Stimulated activated CD4-positive, alpha-beta T cell treated with anti-CD3 and anti-CD28 coated beads, TNF-alpha, amount 100 ng/mL, for 24 hours (primary cell): ENCODE measurements around the gene BIN1.
"Not testable (repeated sequence)": the region's sequence is repeated elsewhere in the genome, so short reads cannot be mapped to it uniquely, and the experiment has no call there.

Experiments used
- DNase-seq, 3 experiments: peaks; one replicate each; pipeline ENCODE4 v3.0.0-alpha.2; 2020; ENCODE audit warnings: low read depth in 3 of 3

The BIN1 gene

DNA sequence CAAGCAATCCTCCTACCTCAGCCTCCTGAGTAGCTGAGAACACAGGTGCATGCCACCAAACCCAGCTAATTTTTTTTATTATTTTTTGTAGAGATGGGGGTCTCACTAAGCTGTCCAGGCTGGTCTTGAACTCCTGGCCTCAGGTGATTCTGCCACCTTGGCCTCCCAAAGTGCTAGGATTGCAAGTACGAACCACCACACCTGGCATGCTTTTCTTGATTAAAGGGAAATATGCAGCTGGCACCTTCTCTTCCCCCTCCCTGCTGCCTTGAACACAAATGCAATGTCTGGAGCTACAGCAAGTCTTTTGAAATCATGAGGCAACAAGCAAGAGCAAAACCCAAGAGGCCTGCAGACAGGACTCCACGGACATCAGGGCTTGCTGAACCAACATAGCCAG lies 26.8 kb upstream of the BIN1 start:
- no peak for DNase-seq

DNA sequence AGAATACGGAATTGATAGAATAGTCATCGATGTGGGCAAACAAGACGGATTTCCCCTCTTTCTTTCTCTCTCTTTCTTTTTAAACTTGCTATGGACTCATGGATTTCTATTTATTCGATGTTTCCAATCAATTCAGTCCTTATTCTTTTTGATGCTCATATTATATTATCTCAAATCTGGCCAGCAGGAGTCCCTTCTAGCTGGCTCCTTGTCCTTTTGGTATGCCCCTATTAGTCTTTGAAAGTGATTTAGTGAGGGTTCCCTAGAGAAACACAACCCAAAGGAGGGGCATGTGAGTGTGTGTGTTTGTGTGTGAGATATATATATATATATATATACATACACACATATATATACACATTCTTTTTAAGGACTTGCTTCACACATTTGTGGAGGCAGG lies 23.5 kb upstream of the BIN1 start:
- DNase-seq = no peak

DNA sequence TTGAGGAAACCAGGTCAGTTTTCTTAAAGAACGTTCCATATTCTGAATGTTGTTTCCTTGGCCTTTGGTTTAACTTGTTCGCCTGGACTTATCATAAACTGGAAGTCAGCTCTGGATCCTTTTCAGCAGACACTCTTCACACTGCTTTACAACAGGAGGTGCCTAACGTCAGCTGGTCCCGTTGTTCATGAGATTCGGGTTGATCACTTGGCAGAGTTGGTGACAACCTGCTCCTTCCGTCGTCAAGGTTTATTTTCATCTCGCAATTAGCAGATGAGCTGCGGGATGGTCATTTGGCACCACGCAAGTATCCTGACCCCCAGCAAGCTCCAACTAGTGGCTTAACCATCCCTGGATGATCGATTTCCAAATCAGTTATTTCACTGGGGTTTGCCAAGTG lies 23.0 kb upstream of the BIN1 start:
- DNase-seq = no peak

DNA sequence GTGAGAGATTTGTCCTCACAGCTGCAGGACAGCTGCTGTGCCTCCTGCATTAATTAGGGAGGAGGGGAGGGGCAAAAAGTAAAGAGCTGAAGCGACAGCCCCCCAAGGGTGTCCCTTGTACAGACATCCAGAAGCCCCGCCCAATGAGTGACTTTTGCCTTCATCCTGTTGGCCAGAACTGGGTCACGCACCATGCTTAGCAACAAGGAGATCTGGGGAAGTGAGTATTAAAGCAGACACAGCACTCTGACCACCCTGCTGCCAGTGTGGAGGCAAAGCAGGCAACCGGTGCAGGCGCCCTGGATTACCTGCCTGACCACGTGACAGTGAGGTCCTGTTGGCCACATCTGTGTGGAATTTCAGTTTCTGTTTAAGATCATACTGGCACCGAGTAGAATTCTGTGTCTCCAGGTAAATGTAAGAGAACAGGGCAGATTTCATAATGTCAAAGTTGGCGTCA lies 21.5 kb upstream of the BIN1 start:
- no peak for DNase-seq

DNA sequence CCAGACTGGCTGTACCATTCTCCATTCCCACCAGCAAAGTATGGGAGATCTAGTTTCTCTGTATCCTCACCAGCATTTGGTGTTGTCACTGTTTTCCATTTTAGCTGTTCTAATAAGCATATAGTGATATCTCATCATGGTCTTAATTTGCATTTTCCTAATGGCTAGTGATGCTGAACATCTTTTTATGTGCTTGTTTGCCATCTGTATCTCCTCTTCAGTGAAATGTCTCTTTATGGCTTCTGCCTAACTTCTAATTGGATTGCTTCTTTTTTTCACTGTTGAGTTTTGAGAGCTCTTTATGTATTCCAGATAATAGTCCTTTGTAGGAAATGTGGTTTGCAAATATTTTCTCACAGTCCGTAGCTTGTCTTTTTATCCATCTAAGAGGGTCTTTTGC lies 18.9 kb upstream of the BIN1 start:
- no peak for DNase-seq

DNA sequence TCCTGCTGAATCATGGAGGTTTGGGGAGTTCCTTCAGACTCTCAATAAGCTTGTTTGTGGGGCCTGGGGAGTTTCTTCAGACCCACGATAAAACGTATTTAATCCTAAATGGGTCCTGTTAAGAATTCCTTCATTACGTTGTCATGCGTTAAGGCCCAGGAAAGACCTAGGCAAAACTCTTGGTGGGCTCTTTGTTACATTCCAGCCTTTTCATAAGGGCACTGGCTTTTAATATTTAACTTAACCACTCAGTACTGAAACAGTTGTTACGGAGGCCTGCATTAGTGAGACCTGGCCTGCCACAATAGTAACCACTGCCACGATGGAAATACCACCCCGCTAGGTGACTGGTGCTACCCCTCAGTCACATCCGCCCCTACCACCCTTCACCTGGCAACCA lies 17.5 kb upstream of the BIN1 start:
- DNase-seq = no peak

DNA sequence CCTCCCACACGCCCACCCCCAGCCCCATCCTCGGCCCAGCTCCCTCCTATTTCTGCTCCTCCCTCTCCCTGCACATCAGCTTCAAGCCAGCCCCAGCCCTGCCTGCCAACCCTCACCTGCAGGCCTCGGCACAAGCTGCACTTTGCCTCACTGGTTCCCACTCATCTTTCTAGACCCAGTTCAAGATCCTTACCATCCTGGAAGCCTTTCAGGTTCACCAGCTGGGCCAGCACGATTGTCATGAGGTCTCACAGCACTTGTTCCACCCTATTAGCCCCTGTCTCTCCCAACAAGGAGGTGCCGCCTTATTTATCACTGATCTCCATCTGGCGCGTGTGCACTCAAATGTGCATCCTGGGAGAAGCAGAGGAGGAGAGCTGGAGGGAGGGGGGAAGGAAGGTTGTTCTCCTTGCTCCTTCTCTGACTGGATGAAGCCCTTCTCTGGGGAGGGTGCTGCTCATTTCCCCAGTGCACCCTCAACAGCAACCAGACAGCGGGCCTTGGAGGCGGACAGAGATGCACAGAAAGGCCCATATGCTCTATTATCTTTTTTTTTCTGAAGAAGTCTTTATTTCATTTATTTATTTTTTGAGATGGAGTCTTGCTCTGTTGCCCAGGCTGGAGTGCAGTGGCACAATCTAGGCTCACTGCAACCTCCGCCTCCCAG lies 15.5 kb upstream of the BIN1 start:
- no peak for DNase-seq

DNA sequence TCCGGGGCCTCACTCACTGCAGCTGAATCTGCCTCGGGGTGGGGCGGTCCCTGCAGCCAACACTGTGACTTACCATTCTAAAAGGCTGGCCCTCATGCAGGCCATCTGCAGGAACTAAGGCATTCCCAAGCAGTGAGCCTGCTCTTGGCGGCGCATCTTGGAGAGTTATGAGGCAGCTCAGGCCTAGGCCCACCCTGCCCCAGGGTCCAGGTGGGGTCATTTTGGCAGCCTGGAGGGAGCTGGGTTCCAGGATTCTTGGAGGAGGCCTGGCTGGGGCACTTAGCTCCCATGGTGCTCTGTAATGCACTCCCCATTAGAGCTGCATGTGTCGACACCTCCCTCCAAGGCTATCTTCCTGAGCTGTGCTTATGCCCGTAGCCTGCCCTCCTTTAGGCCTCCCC lies 14.8 kb upstream of the BIN1 start:
- no peak for DNase-seq

DNA sequence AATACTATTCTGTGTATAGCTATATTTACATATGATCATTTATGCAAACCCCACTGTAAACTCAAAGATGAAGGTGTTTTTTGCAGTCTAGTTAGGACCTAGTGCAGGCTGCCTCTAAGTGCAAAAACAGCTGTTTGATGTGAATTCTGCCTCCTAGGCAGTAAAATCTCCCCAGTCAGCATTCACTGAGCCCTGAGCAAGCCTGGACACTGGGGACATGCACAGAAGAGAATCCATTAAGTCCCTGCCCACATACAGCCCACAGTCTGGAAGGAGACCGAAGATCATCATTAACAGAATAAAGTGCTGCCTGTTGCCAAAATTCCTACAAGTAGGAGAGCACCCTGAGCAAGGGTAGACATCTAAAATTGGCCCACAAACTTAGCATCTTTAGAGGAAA lies 14.4 kb upstream of the BIN1 start:
- no peak for DNase-seq

DNA sequence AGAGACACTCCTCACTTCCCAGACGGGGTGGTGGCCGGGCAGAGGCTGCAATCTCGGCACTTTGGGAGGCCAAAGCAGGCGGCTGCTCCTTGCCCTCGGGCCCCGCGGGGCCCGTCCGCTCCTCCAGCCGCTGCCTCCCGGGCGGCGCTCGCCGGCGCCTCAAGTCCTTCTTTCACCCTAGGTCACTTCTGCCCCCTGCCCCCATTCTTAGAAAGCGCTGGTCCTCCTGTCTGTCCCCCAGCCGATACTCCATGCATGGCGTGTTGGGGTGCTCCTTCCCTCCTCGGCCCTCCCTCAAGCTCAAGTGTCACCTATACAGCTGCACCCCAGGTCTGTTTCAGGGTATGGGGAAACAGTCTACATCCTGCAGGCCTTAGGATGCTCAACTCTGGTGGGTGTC lies 13.5 kb upstream of the BIN1 start:
- DNase-seq = not testable (repeated sequence)

DNA sequence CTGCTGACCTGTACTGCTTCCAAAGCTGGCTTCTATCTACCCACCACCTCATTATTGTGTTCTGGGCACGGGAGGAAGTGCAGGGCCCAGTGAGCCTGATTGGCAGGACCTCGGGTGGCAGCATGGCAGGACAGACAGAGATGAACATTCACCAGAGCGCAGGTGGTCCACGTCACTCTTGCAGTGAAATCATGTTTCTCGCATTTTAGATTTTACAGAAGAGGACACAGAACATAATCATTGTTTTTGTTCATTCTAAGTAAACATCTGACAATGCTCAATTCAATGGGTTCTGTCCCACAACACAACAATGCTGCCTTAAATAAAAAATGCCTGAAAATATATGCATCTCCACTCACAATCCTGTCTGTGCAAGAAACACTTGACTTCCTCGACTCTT lies 11.5 kb upstream of the BIN1 start:
- no peak for DNase-seq

DNA sequence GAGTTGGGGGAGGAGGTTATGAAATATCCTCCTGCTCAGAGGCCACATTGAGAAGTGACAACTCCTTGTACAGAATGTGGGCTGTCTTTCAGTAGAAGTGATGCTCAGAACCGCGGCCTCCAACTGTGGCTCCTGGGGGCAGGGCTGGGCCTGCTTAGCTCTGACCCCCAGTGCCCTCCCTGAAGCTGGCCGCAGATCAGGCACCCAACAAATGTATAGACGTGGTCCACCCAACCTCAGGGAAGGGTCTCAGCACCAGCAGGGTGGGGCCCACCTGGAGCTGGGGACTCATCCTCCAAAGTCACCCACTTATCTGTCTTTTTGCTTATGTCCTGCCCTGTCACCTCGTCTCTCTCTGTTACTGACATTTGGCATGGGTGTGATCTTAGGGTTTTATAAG lies 11.1 kb upstream of the BIN1 start:
- no peak for DNase-seq

DNA sequence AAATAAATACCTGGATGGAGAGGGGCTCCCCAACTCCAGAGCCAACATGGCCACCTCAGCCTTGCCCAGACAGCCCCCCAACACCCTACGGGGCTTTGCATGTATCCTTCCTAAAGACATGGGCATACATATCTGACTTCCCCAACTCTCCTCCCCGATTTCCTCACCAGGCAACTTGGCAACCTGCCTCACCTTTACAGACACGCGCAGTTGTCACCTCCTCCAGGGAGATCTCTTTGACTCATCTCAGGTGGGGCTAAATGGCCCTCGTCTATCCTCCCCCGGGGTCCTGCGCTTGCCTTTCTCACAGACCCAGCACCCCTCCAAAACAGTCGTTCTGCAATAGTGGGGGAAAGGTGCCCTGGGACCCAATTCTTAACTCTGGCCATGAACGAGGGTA lies 10.6 kb upstream of the BIN1 start:
- DNase-seq = no peak

DNA sequence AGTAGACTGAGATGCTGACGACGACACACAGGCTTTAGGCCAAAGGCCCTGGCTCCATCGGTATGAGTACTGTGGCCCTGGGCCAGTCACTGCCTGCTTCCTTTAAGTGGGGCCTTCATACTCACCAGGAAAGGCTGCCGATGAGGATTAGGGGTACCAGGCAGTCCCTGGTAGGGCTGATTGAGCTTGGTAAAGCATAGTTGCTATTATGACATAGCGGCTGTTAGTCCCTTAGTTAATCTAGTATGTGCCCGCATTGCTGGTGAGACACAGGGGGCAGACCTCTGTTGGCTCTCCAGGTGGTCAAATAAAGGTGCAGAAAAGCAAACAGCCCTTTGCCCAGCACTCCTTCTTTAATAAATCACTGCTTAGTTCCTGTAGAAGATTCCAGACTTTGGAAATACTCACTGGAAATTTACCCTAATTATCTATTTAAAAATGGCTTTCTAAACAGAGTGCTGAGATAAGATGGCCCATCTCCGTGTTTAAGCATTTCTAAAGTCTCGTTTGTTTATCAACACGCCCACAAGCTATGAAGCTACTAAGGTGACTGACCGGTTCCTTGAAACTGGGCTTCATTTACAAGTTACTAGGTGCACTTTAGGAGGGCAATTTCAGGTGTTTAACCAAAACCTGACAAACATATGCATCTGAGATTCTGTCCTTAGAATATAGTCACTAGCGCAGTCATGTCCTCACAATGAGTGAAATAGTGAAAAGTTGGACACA lies 8.7 kb upstream of the BIN1 start:
- no peak for DNase-seq

DNA sequence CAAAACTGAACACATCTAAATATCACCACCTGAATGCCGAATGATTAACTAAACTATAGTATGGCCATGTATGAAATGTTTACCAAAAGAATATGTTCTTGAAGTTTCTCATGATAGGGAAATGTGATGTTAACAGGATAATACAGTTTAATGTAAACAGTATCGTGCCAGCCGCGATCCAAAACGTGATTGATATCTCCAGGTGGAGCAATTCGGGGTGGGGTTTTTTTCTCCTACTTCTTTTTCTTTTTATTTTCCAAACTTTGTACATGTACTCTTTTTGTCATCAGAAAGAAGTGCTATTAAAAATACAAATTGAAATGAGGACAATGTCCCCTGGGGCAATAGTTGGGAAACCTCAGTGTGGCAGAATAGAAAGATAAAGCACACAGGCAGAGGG lies 4.0 kb upstream of the BIN1 start:
- no peak for DNase-seq

DNA sequence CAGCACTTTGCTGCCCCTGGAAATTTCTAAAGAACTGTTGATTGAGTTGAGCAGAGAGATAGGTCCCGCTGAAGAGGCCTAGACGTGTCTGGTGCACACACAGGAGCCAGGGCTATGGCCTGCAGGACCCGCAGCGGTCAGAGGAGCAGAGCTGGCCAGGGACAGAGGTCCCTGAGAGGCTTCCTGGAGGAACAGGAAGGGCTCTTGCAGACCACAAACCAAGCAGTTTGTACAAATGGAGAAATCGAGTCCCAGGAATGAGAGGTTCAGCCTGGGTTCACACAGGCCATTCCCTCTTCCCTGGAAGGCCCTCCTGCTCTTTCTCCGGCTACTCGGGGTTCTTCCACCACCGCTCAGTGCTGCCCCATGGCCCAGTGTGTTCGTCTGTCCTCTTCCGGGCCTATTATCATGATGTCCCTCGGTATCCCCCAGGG lies 1.2 kb upstream of the BIN1 start:
- no peak for DNase-seq

DNA sequence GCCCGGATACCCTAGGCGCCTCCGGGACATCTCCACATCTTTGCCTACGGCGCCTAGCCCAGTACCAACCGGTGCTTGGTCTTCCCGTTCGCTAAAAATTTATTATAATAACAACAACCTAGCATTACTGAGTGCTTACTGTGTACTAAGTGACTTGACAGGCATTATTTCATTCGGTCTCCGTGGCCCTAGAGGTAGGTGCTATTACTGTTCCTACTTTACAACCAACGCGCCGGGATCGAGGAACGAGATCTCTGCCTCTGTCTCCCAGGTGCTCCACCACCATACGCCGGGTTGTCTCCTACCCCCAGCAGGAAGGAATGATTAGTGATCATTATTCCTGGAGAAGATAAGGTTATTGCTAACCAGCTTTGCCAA lies 657 bp upstream of the BIN1 start:
- no peak for DNase-seq

DNA sequence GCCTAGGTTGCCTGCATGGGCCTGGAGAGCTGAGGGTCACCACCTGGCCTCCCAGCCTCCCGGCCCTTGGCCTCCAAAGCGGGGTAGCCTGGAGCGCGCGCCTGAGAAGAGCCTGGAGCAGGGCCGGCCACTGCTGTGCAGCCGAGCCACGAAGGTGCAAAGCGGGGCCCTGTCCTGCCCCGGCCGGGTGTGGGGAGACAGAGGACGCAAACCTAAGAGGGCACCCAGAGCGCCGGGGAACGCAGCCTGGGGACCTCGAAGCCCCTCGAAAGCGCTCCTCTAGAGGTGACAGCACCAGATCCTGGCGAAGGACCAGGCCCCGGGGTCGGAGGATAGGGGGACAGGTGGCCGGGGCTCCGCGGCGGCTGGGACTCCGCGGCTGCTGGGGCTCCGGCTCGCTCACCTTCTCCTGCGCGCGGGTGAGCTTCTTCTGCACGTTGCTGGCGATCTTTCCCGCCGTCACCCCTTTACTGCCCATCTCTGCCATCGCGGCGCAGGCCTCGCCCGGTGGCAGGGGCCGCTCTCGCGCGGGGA lies 430 bp downstream of the BIN1 start:
- no peak for DNase-seq

DNA sequence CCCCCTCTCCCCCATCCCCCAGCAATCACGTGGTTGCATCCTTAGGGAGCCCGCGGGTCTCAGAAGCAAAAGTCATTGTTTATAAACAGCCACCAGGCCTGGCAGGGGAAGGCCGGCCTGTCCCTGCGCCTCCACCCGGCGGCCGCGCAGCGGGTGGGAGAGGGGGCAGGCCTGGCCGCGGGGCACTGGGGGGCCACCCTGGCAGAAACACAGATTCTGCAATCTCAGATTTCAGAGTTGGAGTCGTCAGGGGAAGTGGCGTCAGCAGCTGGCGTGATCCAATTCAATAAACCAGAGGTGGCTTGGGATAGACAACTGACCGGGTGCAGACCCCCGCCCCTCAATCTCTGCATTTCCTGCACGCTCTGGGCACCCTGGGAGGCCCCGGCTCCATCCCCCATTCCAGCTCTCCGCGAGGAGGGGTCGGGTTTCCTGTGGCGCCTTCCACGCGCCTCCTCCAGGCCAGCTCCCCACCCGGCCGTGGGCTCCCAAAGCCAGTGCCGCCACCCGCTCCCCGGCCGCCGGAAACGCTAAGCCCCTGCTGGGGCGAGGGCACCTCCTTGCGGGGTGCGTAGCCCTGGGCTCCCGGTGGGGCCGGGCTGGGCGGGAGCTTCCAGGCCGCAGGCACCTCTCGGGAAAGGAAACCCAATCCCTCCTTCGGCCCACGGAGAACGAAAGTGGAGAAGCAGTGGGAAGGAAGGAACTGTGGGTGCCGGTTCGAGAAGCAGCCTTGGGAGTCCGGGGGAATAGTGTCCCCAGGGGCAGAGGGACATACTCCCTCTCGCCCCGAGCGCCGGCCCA lies 1.1 kb downstream of the BIN1 start:
- DNase-seq = no peak

DNA sequence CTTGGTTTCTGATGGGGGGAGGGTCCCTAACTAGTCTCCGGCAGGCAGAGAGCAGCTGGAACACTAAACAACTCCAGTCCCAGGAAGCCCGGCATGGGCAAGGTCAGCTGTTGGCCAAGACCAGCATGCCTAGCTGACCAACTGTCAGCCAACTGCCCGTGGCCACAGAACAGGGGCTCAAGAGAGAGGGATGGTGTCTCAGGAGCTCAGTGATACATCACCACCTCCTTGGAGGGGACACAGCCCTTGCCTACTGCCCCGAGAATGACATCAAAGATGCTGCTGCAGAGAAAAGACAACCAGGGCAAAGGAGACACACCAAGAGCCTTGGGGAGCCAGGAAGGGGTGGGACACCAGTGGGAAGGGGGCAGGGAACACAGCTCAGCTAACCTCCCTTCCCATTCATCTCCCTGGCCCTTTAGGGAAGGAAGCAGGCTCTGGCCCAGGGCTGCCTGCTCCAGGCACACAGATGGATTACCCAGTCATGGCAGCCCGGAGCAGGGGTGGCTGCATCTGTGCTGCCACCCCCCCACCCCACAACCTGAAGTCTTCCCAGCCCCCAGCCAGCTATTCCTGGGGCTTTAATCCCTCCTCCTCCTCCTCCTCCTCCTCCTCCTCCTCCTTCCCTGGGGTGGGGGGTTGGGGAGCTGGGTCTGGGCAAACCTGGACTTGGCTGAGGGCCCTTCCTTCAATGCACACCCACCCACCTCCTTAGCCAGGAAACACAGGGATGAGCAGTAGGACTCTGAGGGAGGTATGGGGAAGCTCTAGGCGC lies 1.9 kb downstream of the BIN1 start:
- no peak for DNase-seq

DNA sequence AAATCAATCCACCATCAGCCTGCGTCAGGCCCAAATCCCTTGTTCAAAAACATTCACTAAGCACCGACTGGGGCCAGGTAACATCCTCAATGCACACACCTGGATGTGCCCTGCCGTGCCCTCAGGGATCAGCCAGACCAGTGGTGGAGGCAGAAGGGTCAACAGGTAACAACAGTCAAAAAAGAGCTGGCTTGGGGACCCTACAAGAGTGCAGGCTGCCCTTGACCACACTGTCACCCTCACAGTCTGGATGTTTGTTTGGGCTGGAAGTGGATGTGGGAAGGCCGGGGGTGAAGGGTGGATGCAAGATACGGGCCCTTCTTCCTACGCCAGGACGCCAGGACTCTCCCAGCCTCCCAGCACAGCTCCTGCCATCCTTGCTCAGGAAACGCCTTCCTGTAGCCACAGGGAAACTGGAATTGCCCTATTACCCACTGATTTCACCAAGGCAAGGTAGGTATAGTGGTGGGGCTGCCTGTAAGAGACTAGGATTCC lies 2.7 kb downstream of the BIN1 start:
- no peak for DNase-seq
